GM23338 (cell line): ENCODE measurements around the gene ST6GALNAC1. TPM values are rescaled to one million over a fixed set of nuclear protein-coding genes. Genes with fewer than 3 reads are reported as not detected.

Experiments used
- ATAC-seq: fragments of 200-7000 bp; cut with Tn5 transposase; 3 replicates; pipeline ENCODE4 v1.9.1; 2020
- DNase-seq: peaks from one replicate; pipeline ENCODE4 v3.0.0-alpha.2; 2015; ENCODE audit warnings: low spot score
- H2AFZ ChIP-seq: fragments of 200-600 bp; sonication (generic); 2 replicates; pipeline ENCODE4 v1.8.0; 2016; ENCODE audit warnings: antibody characterized with exemption, mild to moderate bottlenecking, moderate library complexity
- H3F3A ChIP-seq: fragments of 200-600 bp; sonication (generic); replicated peaks from 2 replicates; pipeline ENCODE4 v1.8.0; 2017; ENCODE audit warnings: antibody characterized with exemption, mixed run types, low read depth
- H3K27ac ChIP-seq: fragments of 200-600 bp; sonication (generic); 2 replicates; pipeline ENCODE4 v1.6.1; 2016; ENCODE audit warnings: low read depth
- H3K27me3 ChIP-seq: fragments of 200-600 bp; sonication (generic); 2 replicates; pipeline ENCODE4 v1.8.0; 2016; ENCODE audit warnings: mild to moderate bottlenecking, mixed run types, moderate library complexity; ENCODE audit not compliant: insufficient read depth
- H3K36me3 ChIP-seq: fragments of 200-600 bp; sonication (generic); 2 replicates; pipeline ENCODE4 v1.8.0; 2016; ENCODE audit warnings: mild to moderate bottlenecking; ENCODE audit not compliant: insufficient read depth
- H3K4me1 ChIP-seq: fragments of 200-600 bp; sonication (generic); 2 replicates; pipeline ENCODE4 v1.8.0; 2016; ENCODE audit warnings: mild to moderate bottlenecking, moderate library complexity; ENCODE audit not compliant: insufficient read depth
- H3K4me2 ChIP-seq: fragments of 200-600 bp; sonication (generic); 2 replicates; pipeline ENCODE4 v1.7.1; 2017; ENCODE audit warnings: mixed run types
- H3K4me3 ChIP-seq: fragments of 200-600 bp; sonication (generic); 2 replicates; pipeline ENCODE4 v1.6.1; 2016; ENCODE audit warnings: mixed run types
- H3K79me2 ChIP-seq: fragments of 200-600 bp; sonication (generic); replicated peaks from 2 replicates; pipeline ENCODE4 v1.8.0; 2017; ENCODE audit warnings: mild to moderate bottlenecking; ENCODE audit not compliant: insufficient read depth
- H3K9me2 ChIP-seq: fragments of 200-600 bp; sonication (generic); 2 replicates; pipeline ENCODE4 v1.8.0; 2017; ENCODE audit not compliant: insufficient read depth
- H4K20me1 ChIP-seq: fragments of 200-600 bp; sonication (generic); replicated peaks from 2 replicates; pipeline ENCODE4 v1.8.0; 2017; ENCODE audit warnings: mild to moderate bottlenecking; ENCODE audit not compliant: insufficient read depth
- H3K27ac Mint-ChIP-seq: 2 replicates; pipeline ENCODE4 v1.8.0; 2020; ENCODE audit warnings: inconsistent platforms, mild to moderate bottlenecking, moderate library complexity, mixed read lengths
- H3K27me3 Mint-ChIP-seq: 3 replicates; pipeline ENCODE4 v1.8.0; 2022; ENCODE audit warnings: low read depth, mild to moderate bottlenecking, moderate library complexity, mixed read lengths, inconsistent platforms; ENCODE audit not compliant: insufficient read depth, poor library complexity
- H3K36me3 Mint-ChIP-seq: 3 replicates; pipeline ENCODE4 v1.8.0; 2021; ENCODE audit warnings: low read depth, mild to moderate bottlenecking, inconsistent platforms, moderate library complexity, mixed read lengths
- H3K4me1 Mint-ChIP-seq: 3 replicates; pipeline ENCODE4 v1.8.0; 2020; ENCODE audit warnings: mild to moderate bottlenecking, inconsistent platforms, mixed read lengths
- H3K4me3 Mint-ChIP-seq: 3 replicates; pipeline ENCODE4 v1.8.0; 2021; ENCODE audit warnings: moderate library complexity, mild to moderate bottlenecking, inconsistent platforms, mixed read lengths
- H3K9me3 Mint-ChIP-seq: 3 replicates; pipeline ENCODE4 v1.8.0; 2020; ENCODE audit warnings: moderate library complexity, mild to moderate bottlenecking, inconsistent platforms, mixed read lengths
- CREB1 ChIP-seq: fragments of 250-450 bp; sonication (Bioruptor Pico); IDR thresholded peaks from 2 replicates; pipeline ENCODE4 v1.5.0; 2020; ENCODE audit warnings: low read depth, mild to moderate bottlenecking, moderate library complexity
- CTCF ChIP-seq, 2 experiments: fragments of 200-600 bp in 1 of 2; sonication (generic) in 1 of 2; conservative IDR thresholded peaks; 2 replicates each; pipeline versions ENCODE4 v1.5.1 to v1.6.1; 2016 to 2017; ENCODE audit warnings: antibody characterized with exemption in 2 of 2, low read depth in 2 of 2, mild to moderate bottlenecking in 2 of 2, moderate library complexity in 1 of 2
- ETS1 ChIP-seq: IDR thresholded peaks from 2 replicates; pipeline ENCODE4 v1.6.1; 2016; ENCODE audit warnings: antibody characterized with exemption
- EZH2phosphoT487 ChIP-seq: fragments of 200-600 bp; sonication (generic); IDR thresholded peaks from one replicate; pipeline ENCODE4 v1.8.1; 2018; ENCODE audit warnings: antibody characterized with exemption; ENCODE audit not compliant: unreplicated experiment
- JUNB ChIP-seq: IDR thresholded peaks from one replicate; pipeline ENCODE4 v1.6.1; 2016; ENCODE audit warnings: antibody characterized with exemption; ENCODE audit not compliant: unreplicated experiment
- NANOG ChIP-seq: IDR thresholded peaks from 2 replicates; pipeline ENCODE4 v1.6.1; 2016; ENCODE audit warnings: antibody characterized with exemption, borderline replicate concordance
- POLR2AphosphoS5 ChIP-seq: IDR thresholded peaks from 2 replicates; pipeline ENCODE4 v1.6.1; 2016; ENCODE audit warnings: antibody characterized with exemption, low read depth
- REST ChIP-seq: IDR thresholded peaks from one replicate; pipeline ENCODE4 v1.6.1; 2018; ENCODE audit warnings: antibody characterized with exemption; ENCODE audit not compliant: unreplicated experiment
- STAT1 ChIP-seq: IDR thresholded peaks from one replicate; pipeline ENCODE4 v1.6.1; 2016; ENCODE audit warnings: antibody characterized with exemption; ENCODE audit not compliant: unreplicated experiment
- ZNF114 ChIP-seq: fragments of 250-450 bp; sonication (Bioruptor Pico); IDR thresholded peaks from 2 replicates; pipeline ENCODE4 v1.5.0; 2020; ENCODE audit warnings: mild to moderate bottlenecking, moderate library complexity
- ZNF331 ChIP-seq: fragments of 250-450 bp; sonication (Bioruptor Pico); IDR thresholded peaks from 2 replicates; pipeline ENCODE4 v1.5.0; 2020; ENCODE audit warnings: low read depth, mild to moderate bottlenecking, moderate library complexity
- ZNF462 ChIP-seq: fragments of 250-450 bp; sonication (Bioruptor Pico); IDR thresholded peaks from 2 replicates; pipeline ENCODE4 v1.5.0; 2020; ENCODE audit warnings: mild to moderate bottlenecking, moderate library complexity
- polyA plus RNA-seq: library from polyadenylated mRNA; unstranded; fragments of >200 nt; fragmentation: Nextera tagmentation; extraction: Ambion mirVana; gene quantifications from 2 replicates; pipeline ENCODE4 v1.2.1, GENCODE V29; 2016
- total RNA-seq: library from RNA; depleted of rRNA; stranded (reverse); fragments of >200 nt; shearing (Covaris generic); gene quantifications from 2 replicates; pipeline ENCODE4 v1.2.3, GENCODE V29; 2014

Gene ST6GALNAC1
- total and polyA plus RNA-seq, 2 experiments from 2014 or later: not detected

GRCh38 chr17:76679239-76679638 is 35.7 kb upstream of the ST6GALNAC1 start:
- no peaks in the 10 kb centered on the region for H3F3A ChIP-seq
- DNase-seq (no peak), ATAC-seq (no peak)
- H3K27me3 Mint-ChIP-seq: peaks cover 16% of the 10 kb centered on the region
- no peaks in the 10 kb centered on the region for H3K79me2 ChIP-seq
- no peak overlapping the region for H2AFZ ChIP-seq
- no peak overlapping the region for H3K4me3 Mint-ChIP-seq
- no peaks in the 10 kb centered on the region for H3K9me3 Mint-ChIP-seq
- no peak overlapping the region for H3K4me3 ChIP-seq
- H3K27me3 ChIP-seq: no peaks in the 10 kb centered on the region
- H3K4me1 Mint-ChIP-seq: peaks cover 21% of the 10 kb centered on the region
- TF ChIP-seq REST (no peak), EZH2phosphoT487 (no peak), STAT1 (no peak), CREB1 (CRISPR knock-in tag) (no peak), ZNF114 (CRISPR knock-in tag) (no peak), ZNF462 (CRISPR knock-in tag) (no peak), ZNF331 (CRISPR knock-in tag) (no peak), POLR2AphosphoS5 (no peak), ETS1 (no peak), JUNB (no peak), CTCF (conservative IDR thresholded peaks at IDR 0.05; ENCODE audit: low read depth in 2 of 2) (no peak), NANOG (no peak)
- peaks cover under 1% of the 10 kb centered on the region; the same call in 1 of the 2 replicates for H3K9me2 ChIP-seq
- H3K27ac Mint-ChIP-seq: no peak overlapping the region
- peaks cover 4% of the 10 kb centered on the region for H3K4me1 ChIP-seq
- H3K4me2 ChIP-seq: no peak overlapping the region
- no peaks in the 10 kb centered on the region for H3K36me3 ChIP-seq
- no peak overlapping the region for H3K27ac ChIP-seq
- no peaks in the 10 kb centered on the region for H4K20me1 ChIP-seq
- no peaks in the 10 kb centered on the region; the same call in 2 of the 3 replicates for H3K36me3 Mint-ChIP-seq
